Hematopoietic multipotent progenitor cell (in vitro differentiated cells): ENCODE results near the gene ITGA4. TPM values are rescaled to one million over a fixed set of nuclear protein-coding genes. Genes with fewer than 3 reads are reported as not detected.

Source experiments
- DNase-seq, 3 donors: peaks; one replicate each; pipeline ENCODE4 v3.0.0-alpha.2; 2011 to 2015; ENCODE audit warnings: low read depth in 2 of 3, low spot score in 2 of 3
- total RNA-seq: library from RNA; depleted of rRNA; stranded (reverse); fragments of >200 nt; gene quantifications from one replicate; pipeline ENCODE4 v1.2.3, GENCODE V29; 2012

Gene ITGA4
- total RNA-seq, 1 donor, result 193 TPM

DNA sequence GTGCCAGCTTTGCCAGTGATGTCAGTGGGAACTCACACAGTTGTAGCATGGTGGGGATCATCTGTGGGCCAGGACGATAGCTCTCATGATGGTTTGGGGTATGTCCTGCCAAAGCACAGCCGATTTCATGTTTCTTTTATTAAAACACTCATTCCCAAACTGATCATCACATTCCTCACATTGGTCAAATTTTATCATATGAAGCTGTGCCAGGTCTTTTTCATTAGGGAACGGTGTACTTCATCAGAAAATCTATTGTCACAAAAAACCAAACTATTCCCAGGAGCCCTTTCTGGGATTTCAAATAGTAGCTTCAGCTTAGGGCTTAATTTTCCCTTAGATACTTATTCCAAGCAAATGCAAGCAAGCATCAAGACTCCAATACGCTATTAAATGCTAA is 42.0 kb downstream of the ITGA4 start:
- DNase-seq, result no peak

DNA sequence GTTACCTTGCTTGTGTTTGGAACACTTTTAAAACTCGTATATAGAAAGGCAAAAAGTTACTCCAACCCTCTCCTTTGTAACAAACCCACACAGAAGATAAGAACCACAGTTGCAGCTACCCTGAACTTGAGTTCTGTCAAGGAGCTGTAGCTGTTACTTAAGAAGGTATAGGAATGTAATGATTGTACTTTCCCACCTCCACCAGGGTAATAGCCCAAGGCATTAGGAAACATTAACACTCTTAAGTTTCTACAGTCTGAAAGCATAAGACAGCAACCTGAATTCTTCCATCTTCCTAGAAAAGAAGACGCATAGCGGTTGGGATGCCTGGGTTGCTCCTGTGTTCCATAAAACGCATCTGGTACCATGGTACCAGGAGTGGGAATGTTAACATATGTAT is 43.0 kb downstream of the ITGA4 start:
- no peak for DNase-seq

DNA sequence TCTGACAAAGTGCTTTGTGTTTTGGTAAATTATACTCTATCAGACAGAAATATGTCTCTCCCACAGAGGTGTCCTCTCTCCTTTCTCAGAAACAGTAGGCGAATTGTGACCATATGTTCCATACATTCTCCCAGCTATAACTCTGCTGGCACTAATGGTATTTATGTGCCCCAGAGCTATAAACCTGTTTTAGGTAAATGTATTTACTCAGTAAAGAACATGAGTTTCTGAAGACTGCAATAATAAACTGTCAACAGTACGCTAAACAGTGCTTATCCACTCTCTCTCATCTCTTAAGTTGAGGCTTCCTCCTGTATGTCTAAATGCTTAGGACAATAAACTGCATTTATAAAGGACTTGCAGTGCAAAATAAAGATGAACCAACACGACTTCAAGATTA is 58.5 kb downstream of the ITGA4 start:
- no peak for DNase-seq

DNA sequence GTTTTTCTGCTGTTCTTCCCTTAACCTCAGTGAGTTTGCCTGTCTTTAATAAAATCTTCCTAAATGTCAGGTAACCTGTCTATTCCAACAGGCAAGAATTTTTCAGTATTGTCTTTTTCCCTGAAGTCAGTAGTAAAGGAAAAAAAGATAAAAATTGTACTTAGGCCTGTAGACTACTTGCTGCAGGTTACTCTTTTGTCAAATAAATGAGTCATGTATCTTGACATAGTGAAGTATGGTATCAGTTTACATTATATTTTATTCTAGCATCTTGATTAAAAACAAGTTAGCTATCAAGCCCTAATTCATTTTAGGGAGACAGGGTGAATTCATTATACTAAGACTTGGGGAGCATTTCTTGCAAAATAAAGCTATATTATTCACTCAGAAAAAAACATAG is 59.8 kb downstream of the ITGA4 start:
- no peak for DNase-seq

DNA sequence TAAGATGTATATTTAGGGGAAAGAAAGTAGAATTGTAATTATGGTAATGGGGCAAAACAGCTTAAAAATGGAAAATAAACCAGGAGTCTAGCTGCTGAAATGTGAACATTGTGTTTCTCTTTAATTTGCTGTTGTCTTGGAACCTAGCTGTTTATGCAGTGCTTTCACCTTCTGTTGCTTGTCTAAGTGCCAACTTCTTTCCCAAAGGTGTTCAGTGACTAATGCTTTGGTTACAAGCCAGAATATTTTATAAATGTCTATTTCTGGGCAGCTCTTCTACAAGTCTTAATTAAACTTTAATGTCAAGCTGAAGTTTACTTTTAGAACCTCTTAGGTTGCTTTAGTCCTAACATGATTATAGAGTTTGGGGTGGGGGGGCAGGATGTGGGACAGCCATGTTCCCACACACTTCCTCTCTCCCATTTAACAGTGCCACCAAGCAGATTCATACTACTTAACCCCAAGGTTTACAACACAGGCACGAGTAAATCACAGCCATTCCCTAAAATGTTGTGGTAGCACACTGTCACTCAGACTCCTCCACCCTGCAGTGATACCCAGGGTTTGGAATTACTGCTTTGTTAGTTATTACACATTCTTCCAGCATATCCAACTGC is 60.6 kb downstream of the ITGA4 start:
- DNase-seq, result no peak

DNA sequence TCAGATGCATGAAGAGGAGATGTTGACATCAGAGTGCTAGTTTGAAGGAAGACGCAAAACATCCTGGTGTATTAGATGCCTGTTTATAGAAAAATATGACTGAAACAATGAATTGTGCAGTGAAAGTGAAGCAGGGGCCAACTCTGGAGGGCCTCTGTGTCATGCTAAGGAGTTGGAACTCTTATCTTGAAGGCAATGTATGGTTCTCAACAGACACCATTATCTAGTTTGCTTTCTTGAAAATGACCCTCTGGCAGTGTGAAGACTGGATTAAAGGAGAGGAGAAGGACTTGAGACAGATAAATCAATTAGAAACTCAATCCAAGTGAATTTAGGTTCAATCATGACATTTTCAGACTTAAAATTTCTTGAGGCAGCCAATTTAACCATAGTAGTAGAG is 63.1 kb downstream of the ITGA4 start:
- no peak for DNase-seq

DNA sequence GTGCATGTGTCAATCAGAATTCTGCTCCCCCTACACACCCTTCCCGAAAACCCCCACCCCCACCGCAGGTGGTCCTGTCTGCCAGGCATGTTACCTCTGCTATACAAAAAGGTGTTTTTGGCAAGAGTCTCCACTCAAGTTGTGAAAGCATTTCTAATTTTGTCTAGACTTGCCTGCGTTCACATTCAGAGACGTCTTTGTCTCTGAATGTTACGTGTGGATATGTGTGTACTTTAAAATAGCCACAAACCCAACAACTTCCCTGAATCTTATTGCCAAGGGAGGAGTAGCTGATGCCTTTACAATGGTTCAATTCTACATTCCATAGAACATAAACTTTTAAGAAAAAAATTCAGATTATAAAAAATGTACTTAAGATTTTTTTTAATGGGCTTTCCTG is 66.6 kb downstream of the ITGA4 start:
- DNase-seq, result no peak

DNA sequence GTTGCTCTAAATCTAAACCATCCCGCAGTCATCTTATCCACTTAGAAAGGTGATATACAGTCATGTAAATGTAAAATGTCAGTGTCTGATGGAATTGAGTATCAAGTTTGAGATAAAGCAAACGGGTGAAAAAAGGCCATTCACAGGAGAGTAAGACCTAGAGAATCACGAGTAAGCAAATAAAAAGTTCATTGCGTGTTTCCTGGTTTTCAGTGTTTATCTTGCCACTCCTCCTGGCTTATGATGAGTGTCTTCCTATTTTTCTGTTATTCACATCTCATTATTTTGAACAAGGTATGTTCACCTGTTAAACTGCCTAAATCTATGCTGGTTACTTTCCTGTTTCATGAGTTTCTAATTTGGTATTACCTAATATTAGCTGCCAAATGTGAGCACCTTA is 68.8 kb downstream of the ITGA4 start:
- DNase-seq, result no peak

DNA sequence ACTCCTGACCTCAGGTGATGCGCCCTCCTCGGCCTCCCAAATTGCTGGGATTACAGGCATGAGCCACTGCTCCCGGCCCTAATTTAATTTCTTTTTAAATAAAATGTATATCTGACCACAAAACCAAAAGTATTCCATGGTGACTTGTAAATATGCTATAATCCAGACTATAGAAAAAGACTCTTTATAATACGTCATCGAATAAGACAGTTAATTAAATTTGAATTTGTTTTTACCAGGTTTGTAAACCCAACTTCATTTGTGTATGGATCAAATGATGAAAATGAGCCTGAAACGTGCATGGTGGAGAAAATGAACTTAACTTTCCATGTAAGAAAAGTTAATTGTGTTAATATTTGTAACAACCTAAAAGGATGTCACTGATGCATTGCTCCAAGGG is 69.9 kb downstream of the ITGA4 start:
- DNase-seq, result no peak

DNA sequence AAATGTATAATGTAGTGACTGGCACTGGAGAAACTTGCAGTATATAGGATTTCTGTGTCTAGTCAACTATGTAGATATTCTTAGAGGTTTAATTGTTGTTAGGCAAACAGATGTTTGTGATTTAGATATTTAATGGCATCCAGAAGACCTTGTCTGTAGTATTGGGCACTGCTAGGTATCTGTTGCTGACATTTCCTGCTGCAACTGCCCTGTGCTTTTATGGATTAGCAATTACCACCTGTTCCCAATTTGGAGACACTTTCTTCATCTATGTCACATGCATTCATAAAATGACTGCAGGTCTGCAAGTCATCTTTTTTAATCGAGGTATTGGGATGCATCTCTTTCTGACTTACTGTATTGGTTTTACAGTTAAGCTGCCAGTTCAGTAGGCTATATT is 71.3 kb downstream of the ITGA4 start:
- DNase-seq, result no peak

DNA sequence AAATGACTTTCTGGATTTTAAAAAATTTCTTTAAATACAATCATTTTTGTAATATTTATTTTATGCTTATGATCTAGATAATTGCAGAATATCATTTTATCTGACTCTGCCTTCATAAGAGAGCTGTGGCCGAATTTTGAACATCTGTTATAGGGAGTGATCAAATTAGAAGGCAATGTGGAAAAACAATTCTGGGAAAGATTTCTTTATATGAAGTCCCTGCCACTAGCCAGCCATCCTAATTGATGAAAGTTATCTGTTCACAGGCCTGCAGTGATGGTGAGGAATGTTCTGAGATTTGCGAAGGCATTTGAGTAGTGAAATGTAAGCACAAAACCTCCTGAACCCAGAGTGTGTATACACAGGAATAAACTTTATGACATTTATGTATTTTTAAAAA is 79.5 kb downstream of the ITGA4 start:
- DNase-seq, result no peak

DNA sequence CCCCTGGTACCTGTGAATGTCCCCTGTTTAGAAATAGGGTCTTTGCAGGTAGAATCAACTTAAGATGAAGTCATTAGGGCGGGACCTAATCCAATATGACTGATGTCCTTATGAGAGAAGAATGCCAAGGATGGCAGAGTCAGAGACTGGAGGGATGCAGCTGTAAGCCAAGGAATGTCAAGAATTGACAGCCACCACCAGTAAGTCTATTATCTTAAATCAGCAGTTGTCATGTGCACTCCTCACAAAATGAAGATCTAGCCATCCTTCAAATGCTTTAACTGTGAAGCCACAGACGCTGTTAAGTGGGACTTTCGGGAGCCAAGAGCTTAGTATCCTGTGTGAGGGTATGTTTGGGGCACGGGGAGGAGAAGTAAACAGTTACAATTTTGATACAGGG is 83.2 kb downstream of the ITGA4 start:
- no peak for DNase-seq

DNA sequence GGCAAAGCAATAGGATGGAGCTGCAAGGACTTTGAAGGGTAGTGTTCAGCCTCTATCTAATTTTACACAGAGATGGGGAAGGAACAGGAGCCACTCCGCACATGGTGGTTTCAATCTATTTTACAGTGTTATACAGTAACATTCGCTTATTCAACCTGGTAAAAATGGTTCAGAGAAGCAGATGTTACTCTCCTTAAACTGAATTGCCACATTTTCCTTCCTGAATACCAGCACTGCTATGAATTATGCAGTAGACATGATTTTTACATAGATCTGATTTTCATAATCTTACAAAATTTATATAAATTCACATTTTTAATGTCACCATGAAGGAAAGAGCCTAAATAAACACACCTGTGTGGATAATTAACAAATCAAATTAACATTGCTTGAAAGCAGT is 85.0 kb downstream of the ITGA4 start:
- DNase-seq, result no peak

DNA sequence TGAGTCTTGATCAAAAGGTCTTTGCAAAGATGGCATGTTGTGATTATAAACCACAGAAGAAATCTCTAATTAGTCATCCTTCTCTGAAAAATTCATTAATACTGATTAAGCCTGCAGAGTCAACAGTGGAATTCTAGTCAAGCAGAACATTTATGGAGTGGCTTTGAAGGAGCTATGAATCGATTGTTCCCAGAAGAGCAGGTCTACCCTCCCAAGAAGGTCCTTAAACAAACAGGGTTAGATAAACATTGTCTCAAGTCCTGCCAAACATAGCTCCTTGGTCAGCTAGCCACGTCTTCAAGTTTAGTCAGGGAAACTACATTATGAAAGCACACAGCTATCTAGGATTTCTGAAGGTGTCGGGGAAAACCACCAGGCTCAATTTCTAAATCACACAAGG is 88.9 kb downstream of the ITGA4 start:
- no peak for DNase-seq

DNA sequence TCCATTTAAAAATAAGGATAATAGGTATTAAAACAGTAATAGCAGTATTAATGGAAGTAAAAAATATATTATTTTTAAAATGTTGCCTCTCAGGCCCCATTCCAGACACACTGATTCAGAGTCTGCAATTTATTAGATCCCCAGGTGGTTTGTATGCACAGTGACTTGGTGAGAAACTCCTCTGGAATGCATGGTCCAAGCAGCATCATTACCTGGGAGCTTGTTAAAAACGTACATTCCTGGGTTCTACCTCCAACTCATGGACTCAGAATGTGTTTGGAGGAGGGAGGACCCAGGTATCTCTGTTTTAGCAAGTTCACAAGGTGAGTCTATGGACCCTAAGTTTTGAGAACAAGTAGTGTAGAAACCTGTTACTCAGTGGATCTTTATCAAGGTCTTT is 95.6 kb downstream of the ITGA4 start:
- no peak for DNase-seq

DNA sequence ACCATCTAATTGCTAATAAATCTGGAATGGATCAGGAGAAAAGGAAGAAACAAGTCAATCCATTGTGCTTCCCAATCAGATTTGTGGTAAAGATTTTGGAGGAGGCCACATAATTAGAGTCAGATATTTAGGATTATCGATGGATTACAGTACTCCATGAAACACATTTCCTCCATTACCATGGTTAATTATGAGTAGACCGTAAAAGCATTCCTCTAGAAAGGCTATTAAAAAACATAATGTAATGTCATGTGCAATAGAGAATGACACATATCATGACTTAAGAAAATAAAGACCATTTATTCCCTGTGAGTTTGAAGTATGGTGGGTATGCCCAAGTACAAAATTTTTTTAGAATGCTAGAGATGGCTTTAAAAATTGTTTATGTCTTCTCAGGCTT is 96.1 kb downstream of the ITGA4 start:
- no peak for DNase-seq

DNA sequence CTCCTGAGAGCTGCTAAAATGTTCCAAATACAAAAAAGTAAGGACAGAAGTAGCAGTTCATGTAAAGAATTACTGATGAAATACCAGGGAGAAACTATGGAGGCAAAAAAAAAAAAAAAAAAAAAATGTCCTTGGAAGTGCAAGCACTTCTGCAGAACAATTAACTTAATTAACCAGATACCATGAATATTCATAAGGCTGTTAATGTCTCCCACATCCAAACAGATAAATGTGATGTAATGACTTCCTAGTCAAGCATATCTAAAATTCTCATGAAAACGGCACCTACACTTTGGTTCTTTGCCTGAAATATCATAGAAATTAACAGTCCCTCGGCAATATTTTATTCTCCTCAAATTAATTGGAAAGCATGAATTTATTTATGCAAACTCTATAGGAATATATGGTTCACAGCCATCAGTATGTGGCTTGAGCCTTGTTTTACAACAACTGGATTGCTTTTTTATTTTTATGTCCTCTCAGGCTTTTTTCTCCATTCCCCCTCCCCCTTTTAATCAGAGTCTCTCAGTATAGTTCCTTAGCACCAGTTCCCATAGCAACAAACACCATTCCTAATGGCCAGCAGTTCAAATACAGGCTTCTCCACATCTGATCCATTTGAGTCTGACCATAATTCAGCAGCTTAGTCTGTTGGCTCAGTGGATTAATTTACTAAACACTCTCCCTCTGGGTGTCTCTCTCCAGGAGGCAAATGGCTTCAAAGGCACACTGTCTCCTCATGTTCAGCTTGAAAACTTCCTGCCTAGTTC is 97.1 kb downstream of the ITGA4 start:
- no peak for DNase-seq

DNA sequence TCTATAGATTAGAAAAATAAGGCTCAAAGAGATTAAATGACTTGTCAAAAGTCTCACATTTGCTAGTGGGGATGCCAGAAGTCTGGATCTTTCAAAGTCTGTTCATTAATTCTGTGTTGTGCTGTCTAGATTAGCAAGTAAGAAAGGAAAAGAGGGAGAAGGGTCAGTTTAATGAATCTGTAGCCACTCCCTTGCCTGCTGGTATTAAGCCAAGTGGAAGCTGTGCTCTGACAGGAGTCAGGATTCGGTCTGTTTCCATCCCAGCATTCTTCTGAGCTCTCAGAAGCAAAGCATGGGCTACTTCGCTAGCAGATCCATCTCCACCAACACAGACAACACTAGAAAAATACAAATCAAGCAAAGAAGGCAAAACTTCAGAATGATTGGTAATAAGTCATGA is 101.2 kb downstream of the ITGA4 start:
- no peak for DNase-seq

DNA sequence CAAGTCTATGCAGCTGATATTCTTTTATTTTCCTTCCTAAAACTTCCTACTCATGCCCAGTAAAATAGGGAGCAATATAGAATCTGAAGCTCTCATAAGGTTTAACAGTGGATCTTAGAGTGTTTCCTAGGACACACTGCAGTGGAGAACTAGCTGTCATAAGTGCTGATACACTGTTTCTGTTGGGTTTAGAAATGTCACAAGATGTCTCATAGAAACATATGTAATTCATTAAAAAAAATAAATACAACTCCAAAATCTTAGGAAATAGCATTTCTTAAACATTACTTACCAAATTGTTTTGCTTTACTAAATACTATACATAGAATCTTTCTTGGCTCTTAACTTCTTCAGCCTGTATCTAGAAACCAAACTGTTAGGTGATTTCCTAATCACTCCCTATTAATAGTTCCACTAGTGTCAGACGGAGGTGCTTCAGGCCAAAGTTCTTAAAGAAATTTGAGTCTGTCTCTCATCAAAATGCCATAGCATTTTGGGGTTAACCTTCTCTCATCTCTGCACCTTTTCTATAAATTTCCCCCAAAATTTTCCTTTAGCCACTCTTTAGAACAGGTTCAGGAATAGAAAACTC is 106.0 kb downstream of the ITGA4 start:
- no peak for DNase-seq

DNA sequence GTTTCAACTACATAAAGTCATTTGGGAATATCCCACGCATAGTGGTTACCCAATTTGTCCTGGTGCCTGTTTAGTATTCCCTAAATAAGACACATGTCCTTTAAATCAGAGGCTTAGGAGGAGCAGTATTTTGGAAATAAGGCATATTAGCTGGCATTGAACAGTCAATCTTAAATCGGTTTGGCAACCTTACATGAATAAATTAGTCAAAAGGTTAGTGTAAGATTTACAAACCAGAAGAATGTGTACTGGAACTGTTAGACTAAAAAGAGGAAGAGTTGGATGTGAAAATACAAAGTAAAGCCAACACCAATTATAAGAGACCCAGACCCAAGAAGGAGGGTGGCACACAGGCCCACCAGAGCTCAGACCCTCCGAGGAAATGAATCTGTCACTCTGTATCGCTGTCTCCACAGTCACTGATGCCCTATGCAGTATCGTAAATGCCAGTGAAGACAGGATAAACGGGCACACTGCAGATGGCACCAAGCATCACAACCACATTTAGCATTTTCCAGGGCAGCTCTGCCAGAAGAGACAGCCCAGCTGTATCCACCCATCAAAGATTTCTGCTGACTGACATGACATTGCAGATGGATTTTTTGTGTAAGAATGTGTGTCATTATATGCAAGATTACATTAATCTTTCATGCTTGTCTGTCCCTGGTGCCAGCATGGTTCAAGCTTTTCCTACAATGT is 109.3 kb downstream of the ITGA4 start:
- no peak for DNase-seq

DNA sequence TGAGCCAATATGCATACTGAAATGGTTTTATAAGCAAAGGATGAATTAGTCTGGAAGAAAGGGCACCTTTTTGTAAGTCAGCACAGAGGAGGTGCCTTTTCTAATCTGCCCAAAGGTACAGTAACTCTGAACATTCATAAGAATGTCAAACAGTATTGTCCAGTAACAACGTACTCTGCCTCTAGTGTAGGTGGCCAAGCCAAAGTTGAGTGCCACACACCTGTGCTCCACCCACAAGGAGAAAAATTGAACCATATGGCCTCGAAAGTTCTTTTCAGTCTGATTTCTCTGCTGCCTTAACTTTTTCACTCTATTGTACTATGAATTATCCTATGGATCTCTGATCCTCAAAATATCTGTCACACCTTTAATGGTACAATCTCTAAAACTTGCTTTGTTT is 112.9 kb downstream of the ITGA4 start:
- no peak for DNase-seq
